ENCODE results near the gene PPIF.

DNA sequence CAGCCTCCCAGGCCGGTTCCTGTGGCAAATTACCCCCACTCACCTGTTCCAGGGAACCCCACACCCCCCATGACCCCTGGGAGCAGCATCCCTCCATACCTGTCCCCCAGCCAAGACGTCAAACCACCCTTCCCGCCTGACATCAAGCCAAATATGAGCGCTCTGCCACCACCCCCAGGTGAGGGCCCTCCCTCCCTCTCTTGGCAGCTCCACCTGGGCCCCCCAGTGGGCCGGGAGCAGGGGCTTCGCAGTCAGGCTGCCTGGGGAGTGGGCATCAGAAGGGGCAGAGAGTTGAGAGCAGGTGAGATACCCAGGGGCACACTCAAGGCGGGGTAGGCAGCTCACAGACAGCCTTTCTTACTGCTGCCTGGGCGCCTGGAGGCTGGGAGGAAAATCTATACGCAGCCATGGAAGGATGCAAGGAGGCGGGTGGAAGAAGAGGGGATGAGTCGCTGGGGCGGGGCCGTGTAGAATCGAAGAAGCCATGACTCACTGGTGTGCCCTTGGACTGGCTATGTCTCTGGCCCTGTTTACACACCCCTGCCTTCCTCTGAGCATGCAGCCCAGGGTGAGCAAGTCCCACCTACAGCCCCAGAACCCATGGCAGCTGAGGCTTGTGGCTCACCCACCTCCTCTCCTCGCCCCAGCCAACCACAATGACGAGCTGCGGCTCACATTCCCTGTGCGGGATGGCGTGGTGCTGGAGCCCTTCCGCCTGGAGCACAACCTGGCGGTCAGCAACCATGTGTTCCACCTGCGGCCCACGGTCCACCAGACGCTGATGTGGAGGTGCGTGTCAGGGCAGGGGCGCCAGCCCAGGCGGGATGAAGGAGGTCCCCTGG, 48.6 kb upstream of the PPIF start:
- TF ChIP-seq, protein P1, sequence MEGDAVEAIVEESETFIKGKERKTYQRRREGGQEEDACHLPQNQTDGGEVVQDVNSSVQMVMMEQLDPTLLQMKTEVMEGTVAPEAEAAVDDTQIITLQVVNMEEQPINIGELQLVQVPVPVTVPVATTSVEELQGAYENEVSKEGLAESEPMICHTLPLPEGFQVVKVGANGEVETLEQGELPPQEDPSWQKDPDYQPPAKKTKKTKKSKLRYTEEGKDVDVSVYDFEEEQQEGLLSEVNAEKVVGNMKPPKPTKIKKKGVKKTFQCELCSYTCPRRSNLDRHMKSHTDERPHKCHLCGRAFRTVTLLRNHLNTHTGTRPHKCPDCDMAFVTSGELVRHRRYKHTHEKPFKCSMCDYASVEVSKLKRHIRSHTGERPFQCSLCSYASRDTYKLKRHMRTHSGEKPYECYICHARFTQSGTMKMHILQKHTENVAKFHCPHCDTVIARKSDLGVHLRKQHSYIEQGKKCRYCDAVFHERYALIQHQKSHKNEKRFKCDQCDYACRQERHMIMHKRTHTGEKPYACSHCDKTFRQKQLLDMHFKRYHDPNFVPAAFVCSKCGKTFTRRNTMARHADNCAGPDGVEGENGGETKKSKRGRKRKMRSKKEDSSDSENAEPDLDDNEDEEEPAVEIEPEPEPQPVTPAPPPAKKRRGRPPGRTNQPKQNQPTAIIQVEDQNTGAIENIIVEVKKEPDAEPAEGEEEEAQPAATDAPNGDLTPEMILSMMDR (IDR thresholded peaks at IDR 0.05) = no peak
- TF ChIP-seq, protein P2, sequence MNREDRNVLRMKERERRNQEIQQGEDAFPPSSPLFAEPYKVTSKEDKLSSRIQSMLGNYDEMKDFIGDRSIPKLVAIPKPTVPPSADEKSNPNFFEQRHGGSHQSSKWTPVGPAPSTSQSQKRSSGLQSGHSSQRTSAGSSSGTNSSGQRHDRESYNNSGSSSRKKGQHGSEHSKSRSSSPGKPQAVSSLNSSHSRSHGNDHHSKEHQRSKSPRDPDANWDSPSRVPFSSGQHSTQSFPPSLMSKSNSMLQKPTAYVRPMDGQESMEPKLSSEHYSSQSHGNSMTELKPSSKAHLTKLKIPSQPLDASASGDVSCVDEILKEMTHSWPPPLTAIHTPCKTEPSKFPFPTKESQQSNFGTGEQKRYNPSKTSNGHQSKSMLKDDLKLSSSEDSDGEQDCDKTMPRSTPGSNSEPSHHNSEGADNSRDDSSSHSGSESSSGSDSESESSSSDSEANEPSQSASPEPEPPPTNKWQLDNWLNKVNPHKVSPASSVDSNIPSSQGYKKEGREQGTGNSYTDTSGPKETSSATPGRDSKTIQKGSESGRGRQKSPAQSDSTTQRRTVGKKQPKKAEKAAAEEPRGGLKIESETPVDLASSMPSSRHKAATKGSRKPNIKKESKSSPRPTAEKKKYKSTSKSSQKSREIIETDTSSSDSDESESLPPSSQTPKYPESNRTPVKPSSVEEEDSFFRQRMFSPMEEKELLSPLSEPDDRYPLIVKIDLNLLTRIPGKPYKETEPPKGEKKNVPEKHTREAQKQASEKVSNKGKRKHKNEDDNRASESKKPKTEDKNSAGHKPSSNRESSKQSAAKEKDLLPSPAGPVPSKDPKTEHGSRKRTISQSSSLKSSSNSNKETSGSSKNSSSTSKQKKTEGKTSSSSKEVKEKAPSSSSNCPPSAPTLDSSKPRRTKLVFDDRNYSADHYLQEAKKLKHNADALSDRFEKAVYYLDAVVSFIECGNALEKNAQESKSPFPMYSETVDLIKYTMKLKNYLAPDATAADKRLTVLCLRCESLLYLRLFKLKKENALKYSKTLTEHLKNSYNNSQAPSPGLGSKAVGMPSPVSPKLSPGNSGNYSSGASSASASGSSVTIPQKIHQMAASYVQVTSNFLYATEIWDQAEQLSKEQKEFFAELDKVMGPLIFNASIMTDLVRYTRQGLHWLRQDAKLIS (CRISPR knock-in tag; IDR thresholded peaks at IDR 0.05; ENCODE audit: borderline replicate concordance) = no peak
- TF ChIP-seq, protein P3, sequence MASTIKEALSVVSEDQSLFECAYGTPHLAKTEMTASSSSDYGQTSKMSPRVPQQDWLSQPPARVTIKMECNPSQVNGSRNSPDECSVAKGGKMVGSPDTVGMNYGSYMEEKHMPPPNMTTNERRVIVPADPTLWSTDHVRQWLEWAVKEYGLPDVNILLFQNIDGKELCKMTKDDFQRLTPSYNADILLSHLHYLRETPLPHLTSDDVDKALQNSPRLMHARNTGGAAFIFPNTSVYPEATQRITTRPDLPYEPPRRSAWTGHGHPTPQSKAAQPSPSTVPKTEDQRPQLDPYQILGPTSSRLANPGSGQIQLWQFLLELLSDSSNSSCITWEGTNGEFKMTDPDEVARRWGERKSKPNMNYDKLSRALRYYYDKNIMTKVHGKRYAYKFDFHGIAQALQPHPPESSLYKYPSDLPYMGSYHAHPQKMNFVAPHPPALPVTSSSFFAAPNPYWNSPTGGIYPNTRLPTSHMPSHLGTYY (CRISPR knock-in tag; IDR thresholded peaks at IDR 0.05) = no peak
- TF ChIP-seq JUN (CRISPR knock-in tag; IDR thresholded peaks at IDR 0.05) (no peak), FOXJ3 (CRISPR knock-in tag; IDR thresholded peaks at IDR 0.05; ENCODE audit: borderline replicate concordance) (no peak), SMAD3 (CRISPR knock-in tag; IDR thresholded peaks at IDR 0.05; ENCODE audit: borderline replicate concordance) (no peak), MYBL2 (CRISPR knock-in tag; IDR thresholded peaks at IDR 0.05) (no peak)
- TF ChIP-seq, protein P4, sequence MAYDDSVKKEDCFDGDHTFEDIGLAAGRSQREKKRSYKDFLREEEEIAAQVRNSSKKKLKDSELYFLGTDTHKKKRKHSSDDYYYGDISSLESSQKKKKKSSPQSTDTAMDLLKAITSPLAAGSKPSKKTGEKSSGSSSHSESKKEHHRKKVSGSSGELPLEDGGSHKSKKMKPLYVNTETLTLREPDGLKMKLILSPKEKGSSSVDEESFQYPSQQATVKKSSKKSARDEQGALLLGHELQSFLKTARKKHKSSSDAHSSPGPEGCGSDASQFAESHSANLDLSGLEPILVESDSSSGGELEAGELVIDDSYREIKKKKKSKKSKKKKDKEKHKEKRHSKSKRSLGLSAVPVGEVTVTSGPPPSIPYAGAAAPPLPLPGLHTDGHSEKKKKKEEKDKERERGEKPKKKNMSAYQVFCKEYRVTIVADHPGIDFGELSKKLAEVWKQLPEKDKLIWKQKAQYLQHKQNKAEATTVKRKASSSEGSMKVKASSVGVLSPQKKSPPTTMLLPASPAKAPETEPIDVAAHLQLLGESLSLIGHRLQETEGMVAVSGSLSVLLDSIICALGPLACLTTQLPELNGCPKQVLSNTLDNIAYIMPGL (CRISPR knock-in tag; IDR thresholded peaks at IDR 0.05) = no peak

All from WTC11 (cell line).